GM23338 (cell line): ENCODE data around the gene MLNR. TPM values are rescaled to one million over a fixed set of nuclear protein-coding genes. Genes with fewer than 3 reads are reported as not detected.

Experiments
- ATAC-seq: fragments of 200-7000 bp; cut with Tn5 transposase; 3 replicates; pipeline ENCODE4 v1.9.1; 2020
- DNase-seq: peaks from one replicate; pipeline ENCODE4 v3.0.0-alpha.2; 2015; ENCODE audit warnings: low spot score
- H2AFZ ChIP-seq: fragments of 200-600 bp; sonication (generic); 2 replicates; pipeline ENCODE4 v1.8.0; 2016; ENCODE audit warnings: antibody characterized with exemption, mild to moderate bottlenecking, moderate library complexity
- H3F3A ChIP-seq: fragments of 200-600 bp; sonication (generic); replicated peaks from 2 replicates; pipeline ENCODE4 v1.8.0; 2017; ENCODE audit warnings: antibody characterized with exemption, mixed run types, low read depth
- H3K27ac ChIP-seq: fragments of 200-600 bp; sonication (generic); 2 replicates; pipeline ENCODE4 v1.6.1; 2016; ENCODE audit warnings: low read depth
- H3K27me3 ChIP-seq: fragments of 200-600 bp; sonication (generic); 2 replicates; pipeline ENCODE4 v1.8.0; 2016; ENCODE audit warnings: mild to moderate bottlenecking, mixed run types, moderate library complexity; ENCODE audit not compliant: insufficient read depth
- H3K36me3 ChIP-seq: fragments of 200-600 bp; sonication (generic); 2 replicates; pipeline ENCODE4 v1.8.0; 2016; ENCODE audit warnings: mild to moderate bottlenecking; ENCODE audit not compliant: insufficient read depth
- H3K4me1 ChIP-seq: fragments of 200-600 bp; sonication (generic); 2 replicates; pipeline ENCODE4 v1.8.0; 2016; ENCODE audit warnings: mild to moderate bottlenecking, moderate library complexity; ENCODE audit not compliant: insufficient read depth
- H3K4me2 ChIP-seq: fragments of 200-600 bp; sonication (generic); 2 replicates; pipeline ENCODE4 v1.7.1; 2017; ENCODE audit warnings: mixed run types
- H3K4me3 ChIP-seq: fragments of 200-600 bp; sonication (generic); 2 replicates; pipeline ENCODE4 v1.6.1; 2016; ENCODE audit warnings: mixed run types
- H3K79me2 ChIP-seq: fragments of 200-600 bp; sonication (generic); replicated peaks from 2 replicates; pipeline ENCODE4 v1.8.0; 2017; ENCODE audit warnings: mild to moderate bottlenecking; ENCODE audit not compliant: insufficient read depth
- H3K9me2 ChIP-seq: fragments of 200-600 bp; sonication (generic); 2 replicates; pipeline ENCODE4 v1.8.0; 2017; ENCODE audit not compliant: insufficient read depth
- H4K20me1 ChIP-seq: fragments of 200-600 bp; sonication (generic); replicated peaks from 2 replicates; pipeline ENCODE4 v1.8.0; 2017; ENCODE audit warnings: mild to moderate bottlenecking; ENCODE audit not compliant: insufficient read depth
- H3K27ac Mint-ChIP-seq: 2 replicates; pipeline ENCODE4 v1.8.0; 2020; ENCODE audit warnings: inconsistent platforms, mild to moderate bottlenecking, moderate library complexity, mixed read lengths
- H3K27me3 Mint-ChIP-seq: 3 replicates; pipeline ENCODE4 v1.8.0; 2022; ENCODE audit warnings: low read depth, mild to moderate bottlenecking, moderate library complexity, mixed read lengths, inconsistent platforms; ENCODE audit not compliant: insufficient read depth, poor library complexity
- H3K36me3 Mint-ChIP-seq: 3 replicates; pipeline ENCODE4 v1.8.0; 2021; ENCODE audit warnings: low read depth, mild to moderate bottlenecking, inconsistent platforms, moderate library complexity, mixed read lengths
- H3K4me1 Mint-ChIP-seq: 3 replicates; pipeline ENCODE4 v1.8.0; 2020; ENCODE audit warnings: mild to moderate bottlenecking, inconsistent platforms, mixed read lengths
- H3K4me3 Mint-ChIP-seq: 3 replicates; pipeline ENCODE4 v1.8.0; 2021; ENCODE audit warnings: moderate library complexity, mild to moderate bottlenecking, inconsistent platforms, mixed read lengths
- H3K9me3 Mint-ChIP-seq: 3 replicates; pipeline ENCODE4 v1.8.0; 2020; ENCODE audit warnings: moderate library complexity, mild to moderate bottlenecking, inconsistent platforms, mixed read lengths
- CREB1 ChIP-seq: fragments of 250-450 bp; sonication (Bioruptor Pico); IDR thresholded peaks from 2 replicates; pipeline ENCODE4 v1.5.0; 2020; ENCODE audit warnings: low read depth, mild to moderate bottlenecking, moderate library complexity
- EZH2 ChIP-seq: fragments of 200-600 bp; sonication (generic); IDR thresholded peaks from one replicate; pipeline ENCODE4 v1.8.0; 2017; ENCODE audit warnings: antibody characterized with exemption, mild to moderate bottlenecking, low read depth; ENCODE audit not compliant: unreplicated experiment
- EZH2phosphoT487 ChIP-seq: fragments of 200-600 bp; sonication (generic); IDR thresholded peaks from one replicate; pipeline ENCODE4 v1.8.1; 2018; ENCODE audit warnings: antibody characterized with exemption; ENCODE audit not compliant: unreplicated experiment
- JUNB ChIP-seq: IDR thresholded peaks from one replicate; pipeline ENCODE4 v1.6.1; 2016; ENCODE audit warnings: antibody characterized with exemption; ENCODE audit not compliant: unreplicated experiment
- NANOG ChIP-seq: IDR thresholded peaks from 2 replicates; pipeline ENCODE4 v1.6.1; 2016; ENCODE audit warnings: antibody characterized with exemption, borderline replicate concordance
- POLR2AphosphoS5 ChIP-seq: IDR thresholded peaks from 2 replicates; pipeline ENCODE4 v1.6.1; 2016; ENCODE audit warnings: antibody characterized with exemption, low read depth
- STAT1 ChIP-seq: IDR thresholded peaks from one replicate; pipeline ENCODE4 v1.6.1; 2016; ENCODE audit warnings: antibody characterized with exemption; ENCODE audit not compliant: unreplicated experiment
- ZNF114 ChIP-seq: fragments of 250-450 bp; sonication (Bioruptor Pico); IDR thresholded peaks from 2 replicates; pipeline ENCODE4 v1.5.0; 2020; ENCODE audit warnings: mild to moderate bottlenecking, moderate library complexity
- ZNF331 ChIP-seq: fragments of 250-450 bp; sonication (Bioruptor Pico); IDR thresholded peaks from 2 replicates; pipeline ENCODE4 v1.5.0; 2020; ENCODE audit warnings: low read depth, mild to moderate bottlenecking, moderate library complexity
- polyA plus RNA-seq: library from polyadenylated mRNA; unstranded; fragments of >200 nt; fragmentation: Nextera tagmentation; extraction: Ambion mirVana; gene quantifications from 2 replicates; pipeline ENCODE4 v1.2.1, GENCODE V29; 2016
- total RNA-seq: library from RNA; depleted of rRNA; stranded (reverse); fragments of >200 nt; shearing (Covaris generic); gene quantifications from 2 replicates; pipeline ENCODE4 v1.2.3, GENCODE V29; 2014
- TF ChIP-seq, protein P1 (sequence below): IDR thresholded peaks from one replicate; pipeline ENCODE4 v1.6.1; 2018; ENCODE audit warnings: antibody characterized with exemption; ENCODE audit not compliant: unreplicated experiment
- TF ChIP-seq, protein P2 (sequence below), 2 experiments: fragments of 200-600 bp in 1 of 2; sonication (generic) in 1 of 2; conservative IDR thresholded peaks; 2 replicates each; pipeline versions ENCODE4 v1.5.1 to v1.6.1; 2016 to 2017; ENCODE audit warnings: antibody characterized with exemption in 2 of 2, low read depth in 2 of 2, mild to moderate bottlenecking in 2 of 2, moderate library complexity in 1 of 2
- TF ChIP-seq, protein P3 (sequence below): fragments of 250-450 bp; sonication (Bioruptor Pico); IDR thresholded peaks from 2 replicates; pipeline ENCODE4 v1.5.0; 2020; ENCODE audit warnings: mild to moderate bottlenecking, moderate library complexity
- TF ChIP-seq, protein P4 (sequence below): IDR thresholded peaks from 2 replicates; pipeline ENCODE4 v1.6.1; 2016; ENCODE audit warnings: antibody characterized with exemption

The MLNR gene
- total and polyA plus RNA-seq, 2 experiments from 2014 or later, result 0.17 TPM; not detected in 1

DNA sequence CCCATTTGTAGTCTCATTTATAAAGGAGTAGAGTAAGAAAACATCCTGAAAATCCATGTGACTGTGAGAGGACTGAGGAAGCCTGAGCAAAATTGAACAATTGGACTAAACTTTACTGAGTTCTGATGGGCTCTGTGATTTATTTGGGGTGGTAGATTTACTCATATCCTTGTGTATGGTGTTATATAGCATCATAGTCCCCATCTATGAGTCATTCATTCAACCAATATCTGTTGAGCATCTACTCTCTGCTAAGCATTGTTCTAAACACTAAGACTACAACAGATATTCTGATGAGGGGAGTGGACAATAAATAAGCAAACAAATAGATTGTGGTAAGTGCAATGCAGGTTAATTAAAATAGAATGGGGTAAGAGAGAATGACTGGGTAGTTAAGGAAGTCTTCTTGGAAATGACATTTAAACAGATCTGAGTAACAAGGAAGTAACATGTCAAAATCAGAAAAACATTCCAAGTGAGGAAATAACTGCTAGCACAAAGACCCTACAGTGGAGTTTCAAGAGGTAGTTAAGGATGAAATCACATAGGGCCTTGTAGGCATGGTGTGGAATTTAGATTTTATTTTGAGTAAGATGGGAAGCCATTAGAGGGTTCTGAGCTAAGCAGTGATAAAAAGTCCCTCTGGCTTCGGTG, 36.3 kb upstream of the MLNR start:
- Histone ChIP-seq H3K4me3 (no peak overlapping the region), H4K20me1 (peaks cover 7% of the 10 kb centered on the region; the same call in 1 of the 2 replicates)
- H3K9me3 Mint-ChIP-seq, result no peaks in the 10 kb centered on the region

More for the DNA sequence above, 36.3 kb upstream of the MLNR start:
- H3K9me2 ChIP-seq, result no peaks in the 10 kb centered on the region
- no peaks in the 10 kb centered on the region for H3K27me3 ChIP-seq
- H3K79me2 ChIP-seq, result no peaks in the 10 kb centered on the region
- Mint-ChIP-seq H3K36me3 (peaks cover 38% of the 10 kb centered on the region), H3K4me1 (peaks cover 3% of the 10 kb centered on the region; the same call in 1 of the 3 replicates), H3K27ac (no peak overlapping the region), H3K4me3 (no peak overlapping the region), H3K27me3 (no peaks in the 10 kb centered on the region)
- no peaks in the 10 kb centered on the region for H3F3A ChIP-seq
- DNase-seq (no peak), ATAC-seq (peak; percentile 30; the same call in 2 of the 3 replicates)
- no peak overlapping the region for H2AFZ ChIP-seq
- H3K36me3 ChIP-seq, result no peaks in the 10 kb centered on the region; the same call in 1 of the 2 replicates
- TF ChIP-seq ZNF331, result no peak
- no peak for TF ChIP-seq ZNF114 (CRISPR knock-in tag)
- TF ChIP-seq EZH2phosphoT487, result no peak
- TF ChIP-seq, protein P1, sequence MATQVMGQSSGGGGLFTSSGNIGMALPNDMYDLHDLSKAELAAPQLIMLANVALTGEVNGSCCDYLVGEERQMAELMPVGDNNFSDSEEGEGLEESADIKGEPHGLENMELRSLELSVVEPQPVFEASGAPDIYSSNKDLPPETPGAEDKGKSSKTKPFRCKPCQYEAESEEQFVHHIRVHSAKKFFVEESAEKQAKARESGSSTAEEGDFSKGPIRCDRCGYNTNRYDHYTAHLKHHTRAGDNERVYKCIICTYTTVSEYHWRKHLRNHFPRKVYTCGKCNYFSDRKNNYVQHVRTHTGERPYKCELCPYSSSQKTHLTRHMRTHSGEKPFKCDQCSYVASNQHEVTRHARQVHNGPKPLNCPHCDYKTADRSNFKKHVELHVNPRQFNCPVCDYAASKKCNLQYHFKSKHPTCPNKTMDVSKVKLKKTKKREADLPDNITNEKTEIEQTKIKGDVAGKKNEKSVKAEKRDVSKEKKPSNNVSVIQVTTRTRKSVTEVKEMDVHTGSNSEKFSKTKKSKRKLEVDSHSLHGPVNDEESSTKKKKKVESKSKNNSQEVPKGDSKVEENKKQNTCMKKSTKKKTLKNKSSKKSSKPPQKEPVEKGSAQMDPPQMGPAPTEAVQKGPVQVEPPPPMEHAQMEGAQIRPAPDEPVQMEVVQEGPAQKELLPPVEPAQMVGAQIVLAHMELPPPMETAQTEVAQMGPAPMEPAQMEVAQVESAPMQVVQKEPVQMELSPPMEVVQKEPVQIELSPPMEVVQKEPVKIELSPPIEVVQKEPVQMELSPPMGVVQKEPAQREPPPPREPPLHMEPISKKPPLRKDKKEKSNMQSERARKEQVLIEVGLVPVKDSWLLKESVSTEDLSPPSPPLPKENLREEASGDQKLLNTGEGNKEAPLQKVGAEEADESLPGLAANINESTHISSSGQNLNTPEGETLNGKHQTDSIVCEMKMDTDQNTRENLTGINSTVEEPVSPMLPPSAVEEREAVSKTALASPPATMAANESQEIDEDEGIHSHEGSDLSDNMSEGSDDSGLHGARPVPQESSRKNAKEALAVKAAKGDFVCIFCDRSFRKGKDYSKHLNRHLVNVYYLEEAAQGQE, result no peak
- TF ChIP-seq NANOG, result no peak
- TF ChIP-seq POLR2AphosphoS5, result no peak
- no peak for TF ChIP-seq JUNB
- TF ChIP-seq EZH2, result no peak
- TF ChIP-seq CREB1 (CRISPR knock-in tag), result no peak
- TF ChIP-seq, protein P2, sequence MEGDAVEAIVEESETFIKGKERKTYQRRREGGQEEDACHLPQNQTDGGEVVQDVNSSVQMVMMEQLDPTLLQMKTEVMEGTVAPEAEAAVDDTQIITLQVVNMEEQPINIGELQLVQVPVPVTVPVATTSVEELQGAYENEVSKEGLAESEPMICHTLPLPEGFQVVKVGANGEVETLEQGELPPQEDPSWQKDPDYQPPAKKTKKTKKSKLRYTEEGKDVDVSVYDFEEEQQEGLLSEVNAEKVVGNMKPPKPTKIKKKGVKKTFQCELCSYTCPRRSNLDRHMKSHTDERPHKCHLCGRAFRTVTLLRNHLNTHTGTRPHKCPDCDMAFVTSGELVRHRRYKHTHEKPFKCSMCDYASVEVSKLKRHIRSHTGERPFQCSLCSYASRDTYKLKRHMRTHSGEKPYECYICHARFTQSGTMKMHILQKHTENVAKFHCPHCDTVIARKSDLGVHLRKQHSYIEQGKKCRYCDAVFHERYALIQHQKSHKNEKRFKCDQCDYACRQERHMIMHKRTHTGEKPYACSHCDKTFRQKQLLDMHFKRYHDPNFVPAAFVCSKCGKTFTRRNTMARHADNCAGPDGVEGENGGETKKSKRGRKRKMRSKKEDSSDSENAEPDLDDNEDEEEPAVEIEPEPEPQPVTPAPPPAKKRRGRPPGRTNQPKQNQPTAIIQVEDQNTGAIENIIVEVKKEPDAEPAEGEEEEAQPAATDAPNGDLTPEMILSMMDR (conservative IDR thresholded peaks at IDR 0.05; ENCODE audit: low read depth in 2 of 2), result no peak
- TF ChIP-seq, protein P3, sequence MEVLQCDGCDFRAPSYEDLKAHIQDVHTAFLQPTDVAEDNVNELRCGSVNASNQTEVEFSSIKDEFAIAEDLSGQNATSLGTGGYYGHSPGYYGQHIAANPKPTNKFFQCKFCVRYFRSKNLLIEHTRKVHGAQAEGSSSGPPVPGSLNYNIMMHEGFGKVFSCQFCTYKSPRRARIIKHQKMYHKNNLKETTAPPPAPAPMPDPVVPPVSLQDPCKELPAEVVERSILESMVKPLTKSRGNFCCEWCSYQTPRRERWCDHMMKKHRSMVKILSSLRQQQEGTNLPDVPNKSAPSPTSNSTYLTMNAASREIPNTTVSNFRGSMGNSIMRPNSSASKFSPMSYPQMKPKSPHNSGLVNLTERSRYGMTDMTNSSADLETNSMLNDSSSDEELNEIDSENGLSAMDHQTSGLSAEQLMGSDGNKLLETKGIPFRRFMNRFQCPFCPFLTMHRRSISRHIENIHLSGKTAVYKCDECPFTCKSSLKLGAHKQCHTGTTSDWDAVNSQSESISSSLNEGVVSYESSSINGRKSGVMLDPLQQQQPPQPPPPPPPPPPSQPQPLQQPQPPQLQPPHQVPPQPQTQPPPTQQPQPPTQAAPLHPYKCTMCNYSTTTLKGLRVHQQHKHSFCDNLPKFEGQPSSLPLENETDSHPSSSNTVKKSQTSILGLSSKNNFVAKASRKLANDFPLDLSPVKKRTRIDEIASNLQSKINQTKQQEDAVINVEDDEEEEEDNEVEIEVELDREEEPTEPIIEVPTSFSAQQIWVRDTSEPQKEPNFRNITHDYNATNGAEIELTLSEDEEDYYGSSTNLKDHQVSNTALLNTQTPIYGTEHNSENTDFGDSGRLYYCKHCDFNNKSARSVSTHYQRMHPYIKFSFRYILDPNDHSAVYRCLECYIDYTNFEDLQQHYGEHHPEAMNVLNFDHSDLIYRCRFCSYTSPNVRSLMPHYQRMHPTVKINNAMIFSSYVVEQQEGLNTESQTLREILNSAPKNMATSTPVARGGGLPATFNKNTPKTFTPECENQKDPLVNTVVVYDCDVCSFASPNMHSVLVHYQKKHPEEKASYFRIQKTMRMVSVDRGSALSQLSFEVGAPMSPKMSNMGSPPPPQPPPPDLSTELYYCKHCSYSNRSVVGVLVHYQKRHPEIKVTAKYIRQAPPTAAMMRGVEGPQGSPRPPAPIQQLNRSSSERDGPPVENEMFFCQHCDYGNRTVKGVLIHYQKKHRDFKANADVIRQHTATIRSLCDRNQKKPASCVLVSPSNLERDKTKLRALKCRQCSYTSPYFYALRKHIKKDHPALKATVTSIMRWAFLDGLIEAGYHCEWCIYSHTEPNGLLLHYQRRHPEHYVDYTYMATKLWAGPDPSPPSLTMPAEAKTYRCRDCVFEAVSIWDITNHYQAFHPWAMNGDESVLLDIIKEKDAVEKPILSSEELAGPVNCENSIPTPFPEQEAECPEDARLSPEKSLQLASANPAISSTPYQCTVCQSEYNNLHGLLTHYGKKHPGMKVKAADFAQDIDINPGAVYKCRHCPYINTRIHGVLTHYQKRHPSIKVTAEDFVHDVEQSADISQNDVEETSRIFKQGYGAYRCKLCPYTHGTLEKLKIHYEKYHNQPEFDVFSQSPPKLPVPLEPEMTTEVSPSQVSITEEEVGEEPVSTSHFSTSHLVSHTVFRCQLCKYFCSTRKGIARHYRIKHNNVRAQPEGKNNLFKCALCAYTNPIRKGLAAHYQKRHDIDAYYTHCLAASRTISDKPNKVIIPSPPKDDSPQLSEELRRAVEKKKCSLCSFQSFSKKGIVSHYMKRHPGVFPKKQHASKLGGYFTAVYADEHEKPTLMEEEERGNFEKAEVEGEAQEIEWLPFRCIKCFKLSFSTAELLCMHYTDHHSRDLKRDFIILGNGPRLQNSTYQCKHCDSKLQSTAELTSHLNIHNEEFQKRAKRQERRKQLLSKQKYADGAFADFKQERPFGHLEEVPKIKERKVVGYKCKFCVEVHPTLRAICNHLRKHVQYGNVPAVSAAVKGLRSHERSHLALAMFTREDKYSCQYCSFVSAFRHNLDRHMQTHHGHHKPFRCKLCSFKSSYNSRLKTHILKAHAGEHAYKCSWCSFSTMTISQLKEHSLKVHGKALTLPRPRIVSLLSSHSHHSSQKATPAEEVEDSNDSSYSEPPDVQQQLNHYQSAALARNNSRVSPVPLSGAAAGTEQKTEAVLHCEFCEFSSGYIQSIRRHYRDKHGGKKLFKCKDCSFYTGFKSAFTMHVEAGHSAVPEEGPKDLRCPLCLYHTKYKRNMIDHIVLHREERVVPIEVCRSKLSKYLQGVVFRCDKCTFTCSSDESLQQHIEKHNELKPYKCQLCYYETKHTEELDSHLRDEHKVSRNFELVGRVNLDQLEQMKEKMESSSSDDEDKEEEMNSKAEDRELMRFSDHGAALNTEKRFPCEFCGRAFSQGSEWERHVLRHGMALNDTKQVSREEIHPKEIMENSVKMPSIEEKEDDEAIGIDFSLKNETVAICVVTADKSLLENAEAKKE, result no peak
- TF ChIP-seq STAT1, result no peak
- TF ChIP-seq, protein P4, sequence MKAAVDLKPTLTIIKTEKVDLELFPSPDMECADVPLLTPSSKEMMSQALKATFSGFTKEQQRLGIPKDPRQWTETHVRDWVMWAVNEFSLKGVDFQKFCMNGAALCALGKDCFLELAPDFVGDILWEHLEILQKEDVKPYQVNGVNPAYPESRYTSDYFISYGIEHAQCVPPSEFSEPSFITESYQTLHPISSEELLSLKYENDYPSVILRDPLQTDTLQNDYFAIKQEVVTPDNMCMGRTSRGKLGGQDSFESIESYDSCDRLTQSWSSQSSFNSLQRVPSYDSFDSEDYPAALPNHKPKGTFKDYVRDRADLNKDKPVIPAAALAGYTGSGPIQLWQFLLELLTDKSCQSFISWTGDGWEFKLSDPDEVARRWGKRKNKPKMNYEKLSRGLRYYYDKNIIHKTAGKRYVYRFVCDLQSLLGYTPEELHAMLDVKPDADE, result no peak
- H3K4me1 ChIP-seq, result peaks cover 17% of the 10 kb centered on the region
- no peak overlapping the region for H3K27ac ChIP-seq
- H3K4me2 ChIP-seq, result peak overlapping the region; percentile 48; the same call in 1 of the 2 replicates
